GM21717 (cell line): ENCODE results near the gene ATG9A.

Experiments used
- ATAC-seq: cut with Tn5 transposase; IDR thresholded peaks from one replicate; pipeline ENCODE4 v1.9.1; 2021; ENCODE audit warnings: mild to moderate bottlenecking, moderate library complexity; ENCODE audit not compliant: unreplicated experiment

ATG9A gene

DNA sequence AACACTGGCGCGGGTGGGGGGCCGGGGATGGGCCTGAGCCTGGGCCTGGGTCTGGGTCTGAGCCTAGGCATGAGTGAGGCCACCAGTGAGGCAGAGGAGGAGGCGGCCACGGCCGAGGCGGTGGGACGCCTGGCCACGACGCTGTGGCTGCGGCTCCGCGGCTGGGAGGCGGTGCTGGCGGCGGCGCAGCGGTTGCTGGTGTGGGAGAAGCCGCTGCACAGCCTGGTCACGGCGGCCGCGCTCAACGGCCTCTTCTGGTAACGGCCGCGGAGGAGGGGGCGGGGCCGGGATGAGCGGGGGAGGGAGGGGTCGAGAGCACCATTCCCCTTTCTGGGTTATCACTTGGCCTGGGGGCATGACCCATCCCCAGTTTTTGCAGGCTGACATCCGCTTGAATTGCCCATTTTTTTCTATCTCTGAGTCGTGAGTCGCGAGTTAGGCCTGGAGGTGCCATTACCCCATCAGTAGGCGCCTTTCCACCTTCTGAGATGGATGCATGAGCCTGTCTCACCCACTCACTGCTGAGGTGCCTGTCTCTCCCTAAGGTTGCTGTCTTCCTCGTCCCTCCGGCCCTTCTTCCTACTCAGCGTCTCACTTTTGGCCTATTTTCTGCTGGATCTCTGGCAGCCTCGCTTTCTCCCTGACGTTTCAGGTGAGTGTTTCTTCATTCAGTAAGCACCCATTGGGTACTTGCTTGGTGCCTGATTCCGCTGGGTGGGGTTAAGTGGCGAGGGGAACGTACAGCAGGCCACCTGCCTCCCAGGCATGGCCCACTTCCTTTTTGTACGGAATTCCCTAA, 50.9 kb downstream of the ATG9A start:
- ATAC-seq = peak; percentile 2

DNA sequence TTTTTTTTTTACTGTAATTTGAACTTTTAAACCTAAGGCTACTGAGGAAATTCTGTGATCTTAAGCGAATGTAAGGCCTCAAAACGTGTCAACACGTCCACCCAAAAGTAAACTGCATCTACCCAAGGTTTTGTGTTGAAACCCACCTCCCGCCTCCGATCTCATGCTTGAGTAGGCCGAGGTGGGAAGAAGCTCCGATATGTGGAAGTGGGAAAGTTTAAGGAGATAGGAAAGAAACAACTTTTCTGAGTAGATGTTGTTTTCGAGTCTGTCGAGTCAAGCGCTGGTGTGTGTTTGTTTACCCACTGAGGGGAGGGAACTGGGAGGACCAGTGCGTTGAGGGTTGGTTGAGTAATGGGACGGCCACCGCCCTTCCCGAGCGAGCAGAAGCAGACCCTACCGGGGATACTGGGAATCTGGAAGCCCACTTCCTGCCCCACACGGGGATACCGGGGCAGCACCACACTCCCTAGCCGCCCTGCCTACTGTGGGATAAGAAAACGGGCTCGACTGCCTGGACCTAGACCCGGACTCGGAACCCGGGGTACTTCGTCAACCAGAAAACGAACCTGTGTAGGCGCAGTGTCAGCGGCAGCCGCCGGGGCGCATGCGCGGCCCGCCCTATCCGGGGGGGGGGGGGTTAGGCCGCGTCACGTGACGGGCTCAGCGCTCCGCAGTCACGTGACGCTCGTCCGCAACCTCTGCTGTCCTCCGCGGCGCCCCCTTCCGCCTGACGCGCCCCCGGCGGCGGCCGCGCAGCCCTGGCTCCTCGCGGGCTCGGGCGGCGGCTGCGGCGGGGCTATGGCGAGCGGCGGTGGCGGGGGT, 51.7 kb downstream of the ATG9A start, which contains the start of gene RETREG2:
Gene RETREG2, plus strand, starts transcription at position 724 of the 825 bp plus-strand sequence. Its CDS starts 78 bp downstream, at position 802.
- peak; percentile 33 for ATAC-seq

DNA sequence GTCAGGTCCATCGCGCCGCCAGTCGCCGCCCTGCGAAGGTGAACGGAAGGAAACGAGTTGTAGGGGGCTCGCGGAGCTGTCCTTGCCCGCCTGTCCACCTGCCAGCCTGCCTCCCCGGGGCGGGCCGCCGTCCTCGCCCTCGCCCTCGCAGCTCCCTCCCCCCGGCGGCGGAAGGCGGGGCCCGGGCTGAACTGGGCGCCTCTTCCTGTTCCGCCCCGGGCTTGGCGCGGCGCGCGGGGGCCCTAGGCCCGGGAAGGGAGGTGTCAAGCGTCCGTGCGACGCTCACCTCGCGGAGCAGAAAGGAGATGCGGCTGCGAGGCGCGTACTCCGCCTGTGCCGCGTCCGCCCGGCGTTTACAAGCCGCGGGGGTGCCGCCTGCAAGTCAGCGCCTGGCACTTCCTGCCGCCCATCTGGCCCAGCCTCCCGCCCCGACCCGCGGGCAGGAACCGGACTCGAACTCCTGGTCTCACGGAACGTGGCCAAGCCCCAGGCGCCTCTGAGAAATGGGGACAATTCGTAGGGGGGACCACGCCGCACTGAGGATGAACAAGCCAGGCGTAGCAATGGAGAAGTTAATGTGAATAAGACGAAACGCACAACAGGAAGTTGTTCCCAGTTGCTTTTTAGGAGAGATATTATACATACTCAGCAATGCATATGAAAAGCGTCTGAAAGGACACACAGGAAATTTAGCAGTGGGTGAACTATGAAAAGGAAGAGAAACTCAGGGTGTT, 52.5 kb downstream of the ATG9A start, which contains the start of gene CNPPD1:
Gene CNPPD1, minus strand, starts transcription at position 108 of the 734 bp plus-strand sequence. Its CDS starts 97 bp downstream, at position 11.
- ATAC-seq = peak; percentile 65

DNA sequence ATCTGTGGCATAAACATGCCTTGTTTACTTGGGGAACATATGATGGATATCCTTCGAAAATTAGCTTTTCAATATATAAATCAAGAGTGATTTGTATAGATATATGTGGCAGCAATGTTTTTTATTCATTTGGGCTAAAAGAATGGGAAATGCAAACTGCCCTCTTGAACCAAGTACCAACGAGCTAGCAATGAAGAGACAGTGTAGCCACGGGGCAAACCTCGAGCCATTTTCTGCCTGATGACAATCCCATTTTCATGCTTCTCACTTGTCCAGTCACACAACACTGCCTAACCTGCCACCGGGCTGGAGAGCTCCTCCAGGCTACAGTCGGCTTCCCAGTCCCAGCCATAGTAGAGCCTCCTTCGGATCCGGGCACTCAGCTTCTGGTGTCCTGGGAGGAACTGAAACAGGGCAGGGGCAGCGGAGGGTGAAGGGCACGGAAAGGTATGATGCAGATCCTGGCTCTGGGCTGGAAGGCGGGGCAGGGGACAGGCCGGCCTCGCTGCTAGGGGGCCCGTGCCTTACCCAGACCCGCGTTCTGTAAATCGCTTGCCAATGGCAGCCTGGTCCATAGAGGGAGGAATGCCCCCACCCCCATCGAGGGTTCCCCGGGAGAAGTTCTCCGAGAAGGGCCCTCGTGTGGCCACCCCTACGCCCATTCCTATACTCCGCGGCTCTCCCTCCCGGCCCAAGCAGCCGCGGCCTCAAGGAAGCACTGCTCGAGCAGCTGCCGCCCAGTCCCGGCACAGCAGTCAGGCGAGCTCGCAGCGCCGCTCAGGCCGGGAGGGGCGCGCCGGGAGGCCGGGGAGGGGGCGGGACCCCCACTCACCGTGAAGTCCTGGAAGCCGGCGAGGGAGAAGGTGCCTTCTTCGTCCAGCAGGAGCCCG, 53.3 kb downstream of the ATG9A start:
- peak; percentile 37 for ATAC-seq

DNA sequence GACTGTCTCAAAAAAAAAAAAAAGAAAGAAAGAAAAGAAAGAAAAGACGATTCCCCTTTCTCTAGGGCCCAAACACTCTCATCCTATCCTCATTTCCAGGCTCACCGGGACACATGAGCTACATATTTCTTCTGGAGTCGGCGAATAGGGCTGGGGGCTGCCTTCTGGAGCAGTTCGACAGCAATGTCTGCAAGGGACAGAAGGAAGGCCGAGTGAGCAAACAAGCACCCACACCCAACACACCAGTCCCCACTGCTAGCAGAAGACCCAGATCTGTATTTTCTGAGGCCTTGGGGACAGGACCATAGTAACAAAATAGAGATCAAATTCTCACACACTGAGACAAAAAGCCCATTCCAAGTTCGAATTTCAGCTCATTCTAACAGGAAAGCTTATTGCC, 54.0 kb downstream of the ATG9A start:
- ATAC-seq = no peak

DNA sequence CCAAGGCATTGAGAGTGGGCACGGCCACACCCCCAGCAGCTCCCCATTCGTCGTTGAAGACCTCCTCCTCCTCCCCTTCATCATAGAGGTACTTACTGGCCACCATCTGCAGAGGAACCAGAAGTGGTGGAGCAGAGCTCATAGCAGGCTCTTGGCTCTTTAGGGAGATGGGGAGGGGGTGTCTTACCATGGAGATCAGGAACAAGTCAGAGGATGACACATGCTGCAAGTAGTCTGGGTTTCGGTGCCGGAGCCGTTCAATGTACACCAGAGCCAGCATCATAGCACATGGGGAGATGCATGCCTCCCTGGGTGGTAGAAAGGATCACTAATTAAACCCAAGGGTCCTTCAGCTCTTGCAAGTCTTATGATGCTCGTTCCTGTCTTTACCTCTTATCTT, 54.6 kb downstream of the ATG9A start:
- no peak for ATAC-seq

DNA sequence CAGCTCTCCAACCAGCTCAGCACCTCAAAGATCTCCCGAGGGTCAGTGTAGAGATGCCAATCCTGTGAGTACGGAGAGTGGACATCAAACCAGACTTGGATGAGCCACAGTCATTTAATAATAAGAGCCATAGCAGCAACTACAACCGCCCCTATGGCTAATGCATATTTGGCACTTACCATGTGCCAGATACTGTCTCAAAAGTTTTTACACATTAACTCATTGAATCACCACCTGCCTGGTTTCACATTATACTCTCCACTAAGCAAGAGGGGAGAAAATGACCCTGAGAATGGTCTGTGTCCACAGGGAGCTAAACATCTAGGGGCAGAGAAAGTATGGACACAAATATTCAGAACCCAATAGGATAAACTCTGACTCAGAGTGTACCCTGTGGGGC, 55.3 kb downstream of the ATG9A start:
- no peak for ATAC-seq

DNA sequence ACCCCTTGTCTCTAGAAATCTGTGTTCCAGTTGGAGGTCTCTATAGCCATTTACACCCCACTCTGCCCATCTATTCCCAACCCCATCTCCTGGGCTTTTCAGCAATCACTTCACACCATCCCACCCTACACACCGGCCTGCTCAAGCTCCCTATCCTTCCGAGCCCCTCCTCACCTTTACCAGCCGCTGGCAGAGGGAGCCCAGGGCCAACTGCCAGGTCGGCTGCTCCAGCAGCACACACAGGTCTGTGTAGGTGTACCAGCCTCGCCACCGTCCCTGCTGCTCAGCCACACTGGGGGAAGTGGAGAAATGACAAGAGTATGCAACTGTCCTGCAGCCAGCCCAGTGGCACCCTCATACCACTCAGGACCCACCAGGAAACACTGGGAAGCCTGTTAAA, 56.3 kb downstream of the ATG9A start:
- ATAC-seq = no peak

DNA sequence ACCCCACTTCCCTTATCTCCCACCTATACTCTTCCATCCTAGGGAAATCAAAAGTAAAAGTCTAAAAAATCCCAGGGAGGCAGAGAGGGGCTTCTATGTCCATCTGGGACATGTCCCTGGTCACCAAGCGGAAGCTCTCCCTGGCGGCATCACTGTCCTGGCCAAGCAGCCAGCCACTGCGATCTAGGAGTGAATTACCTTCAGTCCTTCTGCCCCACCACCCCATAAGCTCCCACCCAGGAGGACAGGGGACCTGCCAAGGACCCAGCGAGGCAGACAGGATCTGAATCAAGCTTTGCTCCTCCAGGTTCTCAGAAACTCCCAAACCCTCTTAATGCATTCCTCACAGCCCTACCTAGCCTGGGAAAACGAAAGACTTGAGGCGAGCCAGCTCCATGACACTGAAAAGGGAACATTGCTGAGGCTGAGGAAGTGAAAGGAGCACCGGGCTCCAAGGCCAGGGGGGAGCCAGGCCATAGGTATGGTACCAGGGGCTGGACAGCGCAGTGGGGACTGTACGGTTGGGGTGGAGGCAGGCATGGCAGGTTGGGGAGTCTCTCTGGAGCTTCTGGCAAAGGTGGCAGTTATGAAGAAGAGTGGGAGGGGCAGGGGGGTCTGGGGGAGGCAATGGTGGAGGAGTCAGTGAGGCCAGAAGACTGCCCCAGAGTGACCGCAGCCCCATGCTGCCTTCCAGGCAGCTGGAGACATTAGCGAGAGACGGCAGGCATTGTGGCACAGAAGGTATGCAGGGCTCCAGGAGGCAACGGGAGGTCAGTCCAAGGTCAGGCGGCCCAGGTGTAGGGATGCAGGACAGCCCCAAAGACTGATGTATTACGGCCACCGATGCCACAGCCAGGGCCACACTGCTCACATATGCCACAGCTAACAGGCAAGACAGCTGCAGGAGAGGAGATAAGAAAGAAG, 56.9 kb downstream of the ATG9A start:
- no peak for ATAC-seq

DNA sequence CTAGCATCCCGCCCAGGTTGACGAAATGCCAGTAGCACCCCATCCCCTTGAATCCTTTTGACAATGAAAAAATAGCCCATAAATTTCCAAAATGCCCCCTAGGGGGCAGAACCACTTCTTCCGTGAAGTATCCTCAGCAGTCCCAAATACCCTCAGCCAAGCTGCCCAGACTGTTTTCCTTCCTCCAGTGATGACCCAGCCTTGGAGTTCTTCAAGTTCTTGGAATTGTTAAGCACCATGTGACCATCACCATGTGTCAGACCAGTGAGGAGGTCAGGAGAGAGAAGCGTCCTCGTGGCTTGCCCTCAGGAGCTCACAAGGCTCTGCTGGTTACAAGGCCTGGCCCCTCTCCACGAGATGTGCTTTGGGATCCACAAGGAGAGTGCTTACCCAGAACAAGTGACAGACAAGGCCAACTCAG, 58.2 kb downstream of the ATG9A start:
- no peak for ATAC-seq

DNA sequence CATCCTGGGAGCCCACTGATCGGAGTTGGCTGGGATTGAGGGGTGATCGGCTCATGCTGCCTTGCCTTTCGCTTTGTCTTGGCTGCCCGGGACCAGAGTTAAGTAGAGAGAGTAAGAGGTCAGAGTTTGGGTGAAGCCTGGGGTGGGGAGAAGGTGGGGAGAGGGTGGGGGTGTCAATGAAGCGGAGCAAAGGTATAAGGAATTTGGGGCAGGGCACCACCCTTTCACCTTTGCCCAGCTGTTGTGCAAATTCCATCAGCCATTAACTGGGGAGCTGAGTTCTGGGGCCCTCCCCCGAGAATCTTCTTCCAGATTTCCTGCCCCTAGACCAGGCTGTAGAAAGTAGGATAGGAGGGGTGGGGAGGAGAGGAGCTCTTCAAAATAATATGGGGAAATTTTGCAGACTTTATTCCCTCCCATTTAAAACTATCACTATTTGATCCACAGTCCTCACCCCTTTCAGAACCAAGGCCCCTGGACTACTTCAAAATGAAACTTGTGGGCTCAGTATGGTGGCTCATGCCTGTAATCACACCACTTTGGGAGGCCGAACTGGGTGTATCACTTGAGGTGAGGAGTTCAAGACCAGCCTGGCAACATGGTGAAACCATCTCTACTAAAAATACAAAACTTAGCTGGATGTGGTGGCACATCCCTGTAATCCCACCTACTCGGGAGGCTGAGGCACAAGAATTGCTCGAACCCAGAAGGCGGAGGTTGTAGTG, 59.3 kb downstream of the ATG9A start, which contains the start of gene SLC23A3:
Gene SLC23A3, minus strand, starts transcription at position 100 of the 725 bp plus-strand sequence. Its CDS starts 45 bp downstream, at position 55.
- ATAC-seq = no peak
